GM23338 (cell line): ENCODE measurements around the gene GRIA2.

Experiments used
- CTCF ChIP-seq, 2 experiments: fragments of 200-600 bp in 1 of 2; sonication (generic) in 1 of 2; conservative IDR thresholded peaks; 2 replicates each; pipeline versions ENCODE4 v1.5.1 to v1.6.1; 2016 to 2017; ENCODE audit warnings: antibody characterized with exemption in 2 of 2, low read depth in 2 of 2, mild to moderate bottlenecking in 2 of 2, moderate library complexity in 1 of 2
- REST ChIP-seq: IDR thresholded peaks from one replicate; pipeline ENCODE4 v1.6.1; 2018; ENCODE audit warnings: antibody characterized with exemption; ENCODE audit not compliant: unreplicated experiment

GRCh38 chr4:157245351-157245750, 24.8 kb downstream of the GRIA2 start:
- TF ChIP-seq CTCF (conservative IDR thresholded peaks at IDR 0.05; ENCODE audit: low read depth in 2 of 2) (no peak), REST (no peak)
